HG03045 (cell line): ENCODE results near the gene PLOD1.
"Not testable (repeated sequence)": the region's sequence is repeated elsewhere in the genome, so short reads cannot be mapped to it uniquely, and the experiment has no call there.

Experiments used
- ATAC-seq: cut with Tn5 transposase; IDR thresholded peaks from one replicate; pipeline ENCODE4 v1.9.1; 2021; ENCODE audit warnings: mild to moderate bottlenecking, moderate library complexity; ENCODE audit not compliant: unreplicated experiment

PLOD1 gene

GRCh38 chr1:11934302-11935056, at the start of gene PLOD1:
Gene PLOD1 (plus strand): TSS chr1:11934717. CDS start chr1:11934780, 63 bp downstream.
- ATAC-seq: peak; percentile 87

GRCh38 chr1:11885916-11886315, 48.6 kb upstream of the PLOD1 start:
- no peak for ATAC-seq

- no peak for ATAC-seq
These were observed 47.4 kb upstream of the PLOD1 start for GRCh38 chr1:11886986-11887665.

- ATAC-seq: no peak
These were observed 46.9 kb upstream of the PLOD1 start for GRCh38 chr1:11887666-11888007.

GRCh38 chr1:11888206-11888876, 46.2 kb upstream of the PLOD1 start:
- no peak for ATAC-seq

- ATAC-seq: no peak
These were observed 45.7 kb upstream of the PLOD1 start for GRCh38 chr1:11888877-11889208.

- ATAC-seq: no peak
These were observed 42.9 kb upstream of the PLOD1 start for GRCh38 chr1:11891433-11892186.

GRCh38 chr1:11893907-11894251, 40.6 kb upstream of the PLOD1 start:
- ATAC-seq: no peak

GRCh38 chr1:11894501-11894900, 40.0 kb upstream of the PLOD1 start:
- ATAC-seq: not testable (repeated sequence)

GRCh38 chr1:11898086-11898785, 36.3 kb upstream of the PLOD1 start:
- no peak for ATAC-seq

GRCh38 chr1:11898831-11899467, 35.6 kb upstream of the PLOD1 start:
- no peak for ATAC-seq

- not testable (repeated sequence) for ATAC-seq
These were observed 33.1 kb upstream of the PLOD1 start for GRCh38 chr1:11901446-11901845.

GRCh38 chr1:11903210-11903609, 31.3 kb upstream of the PLOD1 start:
- ATAC-seq: no peak

- ATAC-seq: not testable (repeated sequence)
These were observed 30.4 kb upstream of the PLOD1 start for GRCh38 chr1:11904156-11904555.

GRCh38 chr1:11904978-11905377, 29.5 kb upstream of the PLOD1 start:
- ATAC-seq: no peak

- no peak for ATAC-seq
These were observed 27.6 kb upstream of the PLOD1 start for GRCh38 chr1:11906870-11907269.

- peak; percentile 39 for ATAC-seq
These were observed 27.0 kb upstream of the PLOD1 start for GRCh38 chr1:11907275-11908094.

GRCh38 chr1:11908095-11908675, 26.3 kb upstream of the PLOD1 start:
- peak; percentile 51 for ATAC-seq

GRCh38 chr1:11910914-11911228, 23.6 kb upstream of the PLOD1 start:
- not testable (repeated sequence) for ATAC-seq
